Activated CD8-positive, alpha-beta memory T cell treated with anti-CD3 and anti-CD28 coated beads, Interleukin-2, amount 50 U/mL, for 4 hours (primary cell): ENCODE data around the gene POU1F1.
"Not testable (repeated sequence)": the region's sequence is repeated elsewhere in the genome, so short reads cannot be mapped to it uniquely, and the experiment has no call there.

Experiments used
- DNase-seq: peaks from one replicate; pipeline ENCODE4 v3.0.0-alpha.2; 2020

POU1F1 gene

GRCh38 chr3:87248831-87249230 is 27.6 kb downstream of the POU1F1 start:
- DNase-seq = no peak

GRCh38 chr3:87248231-87248630 is 28.2 kb downstream of the POU1F1 start:
- DNase-seq = not testable (repeated sequence)

DNA sequence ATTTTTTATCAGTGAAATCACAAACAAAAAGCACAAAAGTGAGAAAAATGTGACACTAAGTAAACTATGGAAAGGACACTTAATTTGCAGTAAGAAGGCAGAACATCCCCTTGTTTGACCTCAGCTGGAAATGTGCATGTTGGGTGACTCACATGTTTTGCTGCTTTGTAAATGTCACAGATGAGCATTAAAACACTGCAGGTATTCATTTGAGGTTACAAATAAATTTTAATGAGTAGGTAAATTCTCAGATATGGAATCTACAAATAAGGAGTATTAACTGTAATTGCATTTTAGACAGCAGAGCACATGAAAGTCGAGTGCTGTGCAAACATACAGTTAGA is 29.0 kb downstream of the POU1F1 start:
- DNase-seq = no peak

- DNase-seq = no peak
Observed at GRCh38 chr3:87246662-87247429, 29.5 kb downstream of the POU1F1 start.

- DNase-seq = no peak
Observed at GRCh38 chr3:87236093-87236492, 40.3 kb downstream of the POU1F1 start.

DNA sequence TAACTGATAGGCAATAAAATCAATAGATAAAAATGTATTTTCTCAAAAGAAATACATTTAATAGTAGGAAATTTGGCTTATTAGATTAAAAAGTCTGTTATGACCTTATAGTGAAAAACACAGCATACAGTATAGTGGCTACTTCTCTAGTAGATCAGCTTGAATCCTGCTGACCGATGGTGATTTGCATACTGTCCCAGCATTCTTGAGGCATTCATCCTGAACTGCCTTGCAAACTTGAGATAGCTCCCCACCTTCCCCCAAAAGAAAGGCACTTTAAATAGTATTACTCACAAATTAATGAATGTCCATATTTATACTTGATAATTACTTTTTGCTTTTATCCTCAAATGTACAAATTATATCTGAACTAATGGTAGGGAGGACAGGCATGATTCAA is 42.6 kb downstream of the POU1F1 start:
- DNase-seq = no peak

DNA sequence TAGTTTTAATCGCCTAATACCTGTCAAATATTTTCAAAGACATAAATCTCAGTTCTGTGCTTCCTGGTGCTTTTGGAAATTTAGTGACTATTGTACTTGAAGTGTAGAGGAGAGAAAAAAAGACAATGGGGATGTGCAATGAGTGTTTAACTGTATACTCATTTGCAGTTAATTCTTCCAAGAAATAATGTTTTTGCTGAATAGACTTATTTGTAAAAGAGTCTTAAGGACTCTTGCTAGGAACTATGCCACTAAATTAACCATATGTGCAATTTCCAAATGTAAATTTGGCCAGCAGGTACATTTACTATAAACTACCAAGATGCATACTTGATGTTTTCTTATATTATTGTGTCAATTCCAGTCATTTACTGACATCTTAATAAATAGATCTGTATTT is 47.3 kb downstream of the POU1F1 start:
- no peak for DNase-seq

GRCh38 chr3:87228316-87228715 is 48.1 kb downstream of the POU1F1 start:
- no peak for DNase-seq

DNA sequence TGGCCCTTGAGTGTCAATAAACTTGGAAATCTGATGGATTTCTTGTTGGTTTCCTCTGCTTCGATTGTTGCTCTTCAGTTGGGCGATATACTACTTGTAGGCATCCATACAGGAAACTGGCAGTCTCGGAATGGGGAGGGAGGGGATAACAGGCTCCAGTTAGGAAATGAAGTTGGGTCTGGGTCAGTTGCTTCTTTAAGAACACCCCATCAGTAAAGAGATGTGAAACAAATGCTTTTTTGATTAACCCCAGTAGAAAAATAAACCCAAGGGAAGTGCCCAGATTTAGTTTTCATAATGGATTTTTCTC is 48.6 kb downstream of the POU1F1 start:
- DNase-seq = no peak

GRCh38 chr3:87227104-87227834 is 49.1 kb downstream of the POU1F1 start, which contains the start of gene CHMP2B:
Gene CHMP2B, plus strand, starts transcription at chr3:87227309. Its CDS starts 214 bp downstream, at chr3:87227523.
- peak; percentile 92 for DNase-seq

- DNase-seq = no peak
Observed at GRCh38 chr3:87225659-87226058, 50.7 kb downstream of the POU1F1 start.

DNA sequence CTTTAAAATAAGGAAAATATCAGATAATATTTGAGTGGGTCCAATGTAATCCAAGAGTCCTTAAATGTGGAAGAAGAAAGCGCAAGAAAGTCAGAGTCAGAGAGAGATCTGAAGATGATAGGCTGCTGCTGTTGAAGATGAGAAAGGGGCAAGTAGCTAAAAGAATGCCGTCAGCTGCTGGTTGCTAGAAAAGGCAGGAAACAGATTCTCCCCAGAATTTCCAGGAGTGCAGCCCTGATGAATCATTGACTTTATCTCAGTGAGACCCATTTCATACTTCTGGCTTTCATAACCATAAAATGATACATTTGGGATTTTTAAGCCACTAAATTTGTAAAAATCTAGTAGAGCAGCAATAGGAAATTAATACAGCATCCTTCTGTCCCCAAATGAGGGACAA is 56.8 kb downstream of the POU1F1 start:
- DNase-seq = no peak

DNA sequence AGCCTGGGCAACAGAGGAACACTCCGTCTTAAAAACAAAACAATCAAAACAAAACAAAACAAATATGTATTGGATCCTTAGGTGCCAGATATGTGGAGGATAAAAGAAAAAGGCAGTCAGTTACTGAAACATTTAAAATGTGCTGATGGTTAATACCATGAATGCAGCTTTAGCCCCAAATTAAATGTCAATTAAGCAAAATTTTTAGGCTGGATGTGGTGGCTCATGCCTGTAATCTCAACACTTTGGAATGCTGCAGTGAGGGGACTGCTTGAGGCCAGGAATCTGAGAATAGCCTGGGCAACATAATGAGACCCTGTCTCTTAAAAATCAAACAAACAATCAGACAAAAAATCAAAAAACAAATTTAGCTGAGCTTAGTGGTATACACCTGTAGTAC is 57.8 kb downstream of the POU1F1 start:
- no peak for DNase-seq
